Limb (tissue), 2 donors: ENCODE results near the gene PER1.

Source experiments
- DNase-seq, 2 donors: peaks; one replicate each; pipeline ENCODE4 v3.0.0-alpha.2; 2016; ENCODE audit errors: extremely low spot score in 2 of 2

Gene PER1

GRCh38 chr17:8142158-8142886 is 9.9 kb downstream of the PER1 start:
- peak in 1 of 2 donors; percentile 39 for DNase-seq

GRCh38 chr17:8141741-8142140 is 10.5 kb downstream of the PER1 start:
- DNase-seq = no peak

DNA sequence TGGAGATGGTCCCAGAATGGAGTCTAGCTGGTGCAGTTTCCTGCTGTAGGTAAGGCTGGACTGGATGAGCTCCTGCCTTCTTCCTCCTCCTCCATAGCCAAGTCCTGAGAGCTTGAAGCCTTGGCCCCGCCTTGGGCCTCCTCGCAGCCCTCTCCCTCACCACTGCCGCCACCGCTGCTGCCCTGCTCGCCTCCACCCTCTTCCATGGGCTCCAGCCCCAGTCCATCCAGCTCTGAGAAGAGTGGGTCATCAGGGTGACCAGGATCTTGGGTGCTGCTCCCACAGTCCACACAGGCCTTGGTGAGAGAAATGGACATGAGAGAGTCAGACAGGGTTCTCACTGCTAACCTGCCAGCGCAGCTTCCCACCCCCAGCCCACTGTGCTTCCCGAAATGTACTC is 11.2 kb downstream of the PER1 start:
- DNase-seq = peak in 1 of 2 donors; percentile 32

GRCh38 chr17:8140065-8141029 is 11.9 kb downstream of the PER1 start:
- peak in 1 of 2 donors; percentile 35 for DNase-seq

GRCh38 chr17:8138672-8139371 is 13.4 kb downstream of the PER1 start:
- DNase-seq = peak; percentile 99 to 100

DNA sequence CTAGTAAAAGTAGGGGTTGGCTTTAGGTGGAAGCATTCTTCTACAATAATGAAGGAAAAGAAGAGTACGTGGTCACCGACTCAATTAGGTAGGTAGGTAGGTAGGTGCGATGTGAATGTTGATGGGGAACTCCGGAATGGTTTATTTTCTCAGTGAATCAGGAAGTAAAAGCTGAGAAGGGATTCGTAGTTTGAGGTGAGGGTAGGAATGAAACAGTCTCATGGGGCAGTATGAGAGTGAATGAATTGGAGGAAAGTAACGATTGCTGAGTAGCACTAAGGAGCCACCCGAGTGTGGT is 13.9 kb downstream of the PER1 start:
- no peak for DNase-seq

- peak in 1 of 2 donors; percentile 35 for DNase-seq
These were observed 14.4 kb downstream of the PER1 start for GRCh38 chr17:8137645-8138373.

GRCh38 chr17:8133941-8134340 is 18.3 kb downstream of the PER1 start:
- DNase-seq = no peak

GRCh38 chr17:8133399-8133798 is 18.8 kb downstream of the PER1 start:
- DNase-seq = no peak

GRCh38 chr17:8131844-8132441 is 20.3 kb downstream of the PER1 start:
- no peak for DNase-seq

DNA sequence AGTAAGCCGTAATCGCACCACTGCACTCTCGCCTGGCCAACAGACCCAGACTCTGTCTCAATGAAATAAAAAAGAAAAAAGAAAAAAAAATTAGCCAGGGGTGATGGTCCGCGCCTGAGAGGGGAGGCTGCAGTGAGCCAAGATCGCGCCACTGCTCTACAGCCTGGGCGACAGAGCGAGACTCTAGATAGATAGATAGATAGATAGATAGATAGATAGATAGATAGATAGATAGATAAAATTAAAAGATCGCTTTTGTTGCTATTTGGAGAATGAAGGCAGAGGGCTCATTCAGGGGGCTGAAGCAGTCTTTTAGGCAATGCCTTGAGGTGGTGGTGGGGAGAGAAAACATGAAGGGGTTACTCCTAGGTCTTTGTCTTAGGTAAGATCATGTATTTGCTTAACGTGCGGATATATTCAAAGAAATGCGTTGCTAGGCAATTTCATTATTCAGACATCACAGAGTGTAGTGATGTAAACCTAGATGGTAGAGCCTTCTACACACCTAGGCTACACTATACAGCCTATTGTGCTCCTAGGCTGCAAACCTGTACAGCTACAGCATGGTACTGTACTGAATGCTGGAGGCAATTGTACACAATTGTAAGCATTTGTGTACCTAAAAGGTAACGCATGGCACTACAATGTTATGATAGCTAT is 23.9 kb downstream of the PER1 start:
- DNase-seq = no peak

DNA sequence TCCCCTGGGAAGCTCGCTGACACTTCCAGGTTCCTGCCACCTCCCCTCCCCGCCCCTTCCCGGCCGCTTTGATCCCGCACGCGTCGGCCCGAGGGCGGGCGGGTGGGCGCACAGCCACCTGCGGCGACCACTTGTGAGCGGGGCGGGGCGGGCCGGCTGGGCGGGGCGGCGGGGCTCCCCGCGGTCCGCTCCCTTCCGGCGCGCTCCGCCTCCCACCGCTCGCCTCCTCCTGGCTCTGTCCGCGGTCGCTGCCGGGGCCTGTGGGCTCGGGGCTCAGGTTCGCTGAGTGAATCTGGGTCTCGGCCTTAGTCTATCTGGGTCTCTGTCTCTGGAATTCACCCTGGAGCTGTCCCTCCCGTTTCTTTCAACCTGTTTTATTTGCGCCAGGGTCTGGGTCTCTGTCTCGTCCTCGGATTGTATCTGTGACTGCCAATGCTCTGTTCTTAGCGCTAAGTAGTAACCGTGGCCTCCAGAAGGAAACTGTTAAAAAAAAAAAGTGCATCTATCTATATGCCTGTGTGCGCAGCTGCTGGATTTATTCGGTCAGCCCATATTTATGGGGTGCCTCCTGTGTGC is 25.6 kb downstream of the PER1 start:
- DNase-seq = peak; percentile 38 to 79

- no peak for DNase-seq
These were observed 26.2 kb downstream of the PER1 start for GRCh38 chr17:8125947-8126490.

DNA sequence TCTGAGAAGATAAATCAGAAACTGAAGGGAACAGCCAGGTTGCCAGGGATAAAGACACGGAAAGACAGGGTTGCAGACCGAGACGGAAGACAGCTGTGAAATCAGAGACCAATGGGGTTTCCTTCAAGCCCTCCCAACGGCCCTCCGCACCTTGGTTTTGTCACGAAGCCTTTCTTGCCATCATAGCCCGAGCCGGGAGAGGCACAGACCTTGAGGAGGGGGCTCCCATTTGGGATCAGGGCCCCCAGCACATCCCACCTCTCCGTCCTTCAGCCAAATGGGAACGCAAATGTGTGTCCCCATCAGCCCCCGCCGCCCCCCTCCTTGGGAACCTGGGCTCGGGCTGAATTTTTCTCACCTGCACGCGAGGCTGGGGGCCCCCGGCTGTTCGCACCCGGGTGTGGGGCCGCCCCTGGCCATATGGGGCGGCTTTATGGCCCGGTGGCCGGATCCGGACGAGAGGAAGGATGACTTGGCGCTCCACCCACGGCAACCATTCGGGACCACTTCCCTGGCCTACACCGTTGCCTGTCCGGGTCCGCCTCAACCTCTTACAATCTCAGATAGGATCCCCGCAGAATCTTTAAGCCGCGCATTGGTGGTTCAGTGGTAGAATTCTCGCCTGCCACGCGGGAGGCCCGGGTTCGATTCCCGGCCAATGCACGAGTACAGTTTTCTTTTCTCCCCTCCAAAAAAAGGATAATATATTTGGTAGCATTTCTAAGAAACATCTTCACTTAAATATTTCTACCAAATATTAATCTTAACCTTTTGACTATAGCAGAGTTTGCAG is 26.9 kb downstream of the PER1 start:
- peak; percentile 77 to 96 for DNase-seq

- DNase-seq = peak in 1 of 2 donors; percentile 39
These were observed 27.7 kb downstream of the PER1 start for GRCh38 chr17:8124350-8125153.

DNA sequence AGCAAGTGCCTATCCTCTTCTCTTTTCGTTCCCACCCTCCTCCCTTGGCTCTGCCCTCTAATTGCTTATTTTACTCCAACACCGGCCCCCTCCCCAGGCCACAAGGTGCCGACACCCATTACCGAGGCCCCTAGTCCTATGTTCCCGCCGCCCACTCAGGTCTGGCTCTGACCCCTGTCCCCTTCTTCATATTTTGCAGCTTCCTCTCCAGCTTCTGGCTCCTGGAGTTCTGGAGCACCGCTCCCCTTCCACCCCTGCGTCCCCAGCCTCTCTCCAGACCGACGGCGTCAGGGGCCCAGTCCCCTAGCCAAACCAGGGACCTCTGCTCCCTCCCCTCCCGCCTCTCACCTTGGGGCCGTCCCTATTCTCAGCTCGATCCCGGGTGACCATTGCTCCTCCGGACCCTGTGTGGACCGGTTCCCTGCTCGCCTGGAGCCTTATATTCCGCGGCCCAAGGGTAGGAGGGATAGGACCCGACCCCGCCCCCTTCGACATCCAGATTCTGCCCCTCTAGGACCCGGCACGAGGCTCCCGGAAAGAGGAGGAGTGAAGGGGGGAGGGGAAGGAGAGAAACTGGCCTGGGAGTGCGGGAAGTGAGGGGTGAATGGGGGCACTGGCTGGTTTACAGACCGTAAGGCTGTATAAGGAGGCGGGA is 28.4 kb downstream of the PER1 start, which contains the start of gene HES7:
TSS of gene HES7 (minus strand) at position 412 of the 655 bp plus-strand sequence. CDS start at position 390, 22 bp downstream.
- peak in 1 of 2 donors; percentile 55 for DNase-seq

DNA sequence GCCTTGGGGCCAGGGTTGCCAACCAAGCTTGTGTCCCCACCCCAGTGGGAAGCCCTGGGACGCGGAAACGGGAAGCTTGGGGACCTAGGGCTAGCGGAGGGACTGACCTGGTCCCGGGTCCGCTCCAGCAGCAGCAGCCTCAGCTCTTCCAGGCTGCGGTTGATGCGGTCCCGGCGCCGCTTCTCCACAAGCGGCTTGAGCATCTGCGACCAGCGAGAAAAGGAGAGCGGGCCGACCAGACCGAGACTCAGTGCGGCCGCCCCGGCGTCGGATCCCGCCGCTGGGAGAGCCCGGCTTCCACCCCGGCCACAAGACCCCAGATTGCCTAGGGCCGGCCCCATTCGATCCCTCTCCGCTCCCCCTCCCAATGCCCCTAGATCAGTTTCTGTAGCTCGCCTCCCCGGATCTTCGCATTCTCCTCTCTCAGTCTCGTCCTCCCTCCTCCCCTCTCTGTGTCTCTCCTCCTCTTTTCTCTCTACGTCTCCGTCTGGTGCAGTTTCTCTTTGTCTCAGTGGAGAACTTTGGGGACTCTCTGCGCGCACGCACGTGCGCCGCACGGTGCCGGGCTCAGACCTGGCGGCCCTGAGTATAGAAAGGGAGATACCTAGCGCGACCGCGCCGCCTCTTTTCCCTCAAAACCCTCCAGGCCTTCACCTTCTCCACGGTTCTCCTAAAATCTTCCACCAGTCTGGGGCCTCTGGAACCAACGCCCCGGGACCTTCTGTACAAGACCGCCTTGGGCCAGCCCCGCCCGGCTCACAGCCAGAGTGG is 29.1 kb downstream of the PER1 start:
- peak in 1 of 2 donors; percentile 54 for DNase-seq
